Measurements from ENCODE around the gene TNNT2.

TNNT2 gene

DNA sequence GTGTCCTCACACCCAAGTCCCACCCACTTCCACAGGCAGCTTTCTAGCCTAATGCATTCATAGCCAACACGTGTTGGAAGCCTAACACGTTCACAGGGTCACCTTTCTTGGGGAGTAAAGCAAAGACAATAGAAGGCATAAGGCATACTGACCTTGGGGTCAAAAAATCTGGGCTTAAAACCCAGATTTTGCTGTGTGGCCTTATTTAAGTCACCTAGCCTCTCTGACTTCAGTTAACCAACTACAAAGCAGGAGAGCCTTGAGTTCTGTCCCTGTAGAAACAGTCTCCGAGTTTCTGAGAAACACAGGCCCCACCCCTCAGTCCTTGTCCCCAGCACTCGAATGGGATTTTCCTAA lies 1.4 kb downstream of the TNNT2 start:
- no peak for DNase-seq

- no peak for DNase-seq
These were observed 2.3 kb downstream of the TNNT2 start for GRCh38 chr1:201375169-201375568.

GRCh38 chr1:201374364-201374763 lies 3.1 kb downstream of the TNNT2 start:
- peak; percentile 60 for DNase-seq

GRCh38 chr1:201371792-201372191 lies 5.7 kb downstream of the TNNT2 start:
- no peak for DNase-seq

DNA sequence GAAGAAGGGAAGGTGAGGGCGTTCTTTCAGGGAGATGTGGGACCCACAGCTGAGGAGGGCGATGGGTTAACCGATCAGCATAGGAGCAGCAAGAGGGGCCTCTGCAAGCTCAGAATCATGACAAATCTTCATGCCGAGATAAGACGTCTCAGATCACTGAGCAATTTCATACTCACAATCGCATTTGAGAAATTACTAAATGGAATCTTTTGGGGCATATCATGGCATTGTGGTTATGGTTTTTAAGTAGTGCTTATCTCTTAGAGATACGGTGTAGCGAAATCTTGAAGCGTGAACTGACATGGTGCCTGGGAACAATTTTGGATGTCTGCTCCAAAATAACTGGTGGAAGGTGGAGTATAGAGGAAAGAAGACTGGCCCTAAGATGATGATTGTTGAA lies 6.2 kb downstream of the TNNT2 start:
- DNase-seq: no peak

DNA sequence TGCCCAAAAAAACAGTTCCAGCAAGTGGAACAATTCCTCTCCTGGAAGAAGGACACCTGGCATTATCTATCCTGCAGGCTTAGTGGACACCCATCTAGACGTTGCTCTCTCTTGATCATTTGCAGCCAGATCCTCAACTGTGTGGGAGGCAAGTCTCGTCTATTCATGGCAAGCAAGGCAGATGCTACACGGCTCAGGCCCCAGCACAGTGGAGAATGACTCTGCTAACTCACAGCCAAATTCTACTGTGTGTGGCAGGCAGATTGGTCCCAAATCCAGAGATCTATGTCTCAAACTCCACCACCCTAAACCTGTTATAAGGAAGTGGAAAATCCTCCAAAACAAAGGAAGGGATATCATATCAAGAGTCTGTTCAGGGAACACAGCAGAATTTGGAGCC lies 7.0 kb downstream of the TNNT2 start:
- no peak for DNase-seq

DNA sequence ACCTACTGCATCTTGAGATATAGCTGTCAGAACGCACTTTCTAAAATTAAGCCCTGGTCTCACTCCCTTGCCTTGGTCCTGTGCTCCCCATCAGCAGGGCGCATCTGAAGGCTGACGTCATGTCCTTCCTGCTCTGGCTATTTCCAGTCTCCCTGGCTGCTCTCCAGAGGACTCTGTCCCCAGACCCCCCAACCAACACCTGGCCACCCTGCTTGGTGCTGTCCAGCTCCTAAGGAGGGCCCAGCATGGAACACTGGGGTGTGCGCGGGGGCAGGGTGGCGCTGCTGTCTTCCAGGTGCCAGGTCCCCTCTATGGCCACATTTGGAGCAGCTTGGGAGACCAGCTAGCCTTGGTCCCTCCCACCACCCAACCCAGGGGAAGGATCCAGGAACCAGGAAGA lies 8.3 kb downstream of the TNNT2 start:
- DNase-seq: no peak

DNA sequence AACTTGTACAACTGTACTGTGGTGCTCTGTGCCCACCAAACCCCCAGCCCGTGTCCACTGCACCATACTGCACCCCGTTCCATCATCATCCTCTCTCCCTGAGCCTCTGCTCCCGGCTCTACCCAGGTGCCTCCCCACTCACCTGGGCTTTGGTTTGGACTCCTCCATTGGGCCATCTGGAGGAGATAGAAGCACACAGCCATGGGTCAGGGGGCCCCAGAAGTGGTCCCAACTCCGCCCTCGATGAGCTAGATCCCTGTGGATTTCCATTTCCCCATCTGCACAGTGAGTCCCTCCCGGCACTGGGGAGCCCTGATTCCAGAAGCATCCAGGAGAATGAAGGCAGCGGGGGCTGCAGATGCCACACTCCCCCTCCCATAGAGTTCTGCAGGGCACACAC lies 10.8 kb downstream of the TNNT2 start:
- DNase-seq: no peak

DNA sequence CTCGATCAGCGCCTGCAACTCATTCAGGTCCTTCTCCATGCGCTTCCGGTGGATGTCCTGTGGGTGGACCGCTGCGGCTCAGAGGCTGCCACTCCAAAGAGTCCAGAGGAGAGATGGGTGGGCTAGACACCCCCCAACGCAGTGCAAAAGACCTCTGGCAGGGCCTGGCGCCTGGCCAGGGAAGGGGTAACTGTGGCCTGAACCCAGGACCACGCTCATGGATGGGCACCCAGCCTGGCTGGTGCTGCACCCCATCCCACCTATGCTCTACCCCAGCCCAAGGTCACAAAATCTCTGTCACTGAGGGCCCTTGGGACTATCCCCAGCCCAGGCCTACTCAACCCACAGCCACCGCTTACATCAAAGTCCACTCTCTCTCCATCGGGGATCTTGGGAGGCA lies 12.2 kb downstream of the TNNT2 start:
- no peak for DNase-seq

- DNase-seq: no peak
These were observed 12.7 kb downstream of the TNNT2 start for GRCh38 chr1:201364808-201365105.

GRCh38 chr1:201363467-201363866 lies 14.0 kb downstream of the TNNT2 start:
- DNase-seq: no peak

GRCh38 chr1:201362906-201363305 lies 14.6 kb downstream of the TNNT2 start:
- no peak for DNase-seq

GRCh38 chr1:201361652-201362504 lies 15.6 kb downstream of the TNNT2 start:
- DNase-seq: peak; percentile 79

GRCh38 chr1:201360901-201361651 lies 16.4 kb downstream of the TNNT2 start:
- DNase-seq: no peak

DNA sequence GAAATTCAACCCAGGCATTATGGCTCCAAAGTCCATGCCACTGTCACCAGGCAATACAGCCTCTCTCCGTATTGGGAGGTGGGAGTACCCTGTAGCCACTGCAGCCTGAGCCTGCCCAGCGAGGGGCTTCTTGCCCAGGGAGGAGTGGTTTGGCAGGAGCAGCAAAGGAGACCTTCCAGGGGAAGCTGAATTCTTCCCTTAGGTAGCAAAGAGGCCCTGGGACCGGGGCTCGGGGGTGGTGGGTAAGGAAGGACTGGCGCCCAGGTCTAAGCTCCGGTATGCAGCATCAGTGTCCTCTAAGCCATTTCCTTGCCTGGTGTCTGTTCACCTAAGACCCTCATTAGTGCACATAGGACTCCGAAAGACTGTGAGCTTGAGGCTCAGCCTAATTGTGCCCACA lies 17.0 kb downstream of the TNNT2 start:
- DNase-seq: no peak

DNA sequence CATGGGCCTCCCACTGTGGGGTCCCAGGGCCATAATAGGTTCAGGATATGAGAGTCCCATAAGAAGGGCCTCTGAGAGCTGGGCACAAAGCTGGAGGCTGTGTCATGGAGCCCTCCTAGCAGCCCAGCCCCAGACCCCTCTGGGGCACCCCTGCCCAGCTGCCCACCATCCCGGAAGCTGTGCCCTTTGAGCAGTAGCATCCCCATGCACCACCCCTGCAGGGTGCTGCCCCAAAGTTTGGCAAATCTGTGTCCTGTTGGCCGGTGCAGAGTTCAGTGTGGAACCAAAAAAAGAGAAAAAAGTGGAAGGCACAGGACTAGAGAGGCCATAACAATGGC lies 17.6 kb downstream of the TNNT2 start:
- no peak for DNase-seq

- no peak for DNase-seq
These were observed 18.2 kb downstream of the TNNT2 start for GRCh38 chr1:201359031-201359872.

GRCh38 chr1:201358596-201358995 lies 18.9 kb downstream of the TNNT2 start:
- peak; percentile 42 for DNase-seq

GRCh38 chr1:201357636-201358348 lies 19.7 kb downstream of the TNNT2 start:
- DNase-seq: peak; percentile 22

DNA sequence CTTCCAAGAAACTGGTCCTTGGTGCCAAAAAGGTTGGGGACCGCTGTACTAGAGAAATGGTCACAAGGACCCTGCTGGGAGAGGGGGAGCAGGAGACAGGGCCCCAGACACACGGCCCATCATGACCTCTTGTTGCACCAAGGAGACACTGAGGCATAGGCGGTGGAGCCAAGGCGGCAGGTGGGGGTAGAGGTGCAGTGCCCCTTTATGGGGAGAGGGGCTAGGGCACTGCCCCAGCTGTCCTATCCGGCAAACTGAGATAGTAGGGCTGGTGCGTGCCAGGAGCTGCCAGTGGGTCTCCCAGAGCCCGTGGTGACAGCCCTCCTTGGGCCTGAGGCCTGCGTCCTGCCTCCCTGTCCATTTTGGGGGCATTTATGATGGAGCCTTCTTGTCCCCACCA lies 20.3 kb downstream of the TNNT2 start:
- no peak for DNase-seq

DNA sequence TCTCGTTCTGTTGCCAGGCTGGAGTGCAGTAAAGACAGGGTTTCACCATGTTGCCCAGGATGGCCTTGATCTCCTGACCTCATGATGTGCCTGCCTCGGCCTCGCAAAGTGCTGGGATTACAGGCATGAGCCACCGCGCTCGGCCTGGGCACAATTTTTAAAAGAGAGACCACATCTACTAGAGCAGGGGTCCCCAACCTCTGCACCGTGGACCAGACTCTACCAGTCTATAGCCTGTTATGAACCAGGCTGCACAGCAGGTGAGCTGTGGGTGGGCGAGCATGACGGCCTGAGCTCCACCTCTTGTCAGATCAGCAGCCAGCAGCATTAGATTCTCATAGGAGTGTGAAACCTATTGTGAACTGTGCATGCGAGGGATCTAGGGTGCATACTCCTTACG lies 20.8 kb downstream of the TNNT2 start:
- DNase-seq: no peak

- no peak for DNase-seq
These were observed 21.2 kb downstream of the TNNT2 start for GRCh38 chr1:201356236-201356635.

DNA sequence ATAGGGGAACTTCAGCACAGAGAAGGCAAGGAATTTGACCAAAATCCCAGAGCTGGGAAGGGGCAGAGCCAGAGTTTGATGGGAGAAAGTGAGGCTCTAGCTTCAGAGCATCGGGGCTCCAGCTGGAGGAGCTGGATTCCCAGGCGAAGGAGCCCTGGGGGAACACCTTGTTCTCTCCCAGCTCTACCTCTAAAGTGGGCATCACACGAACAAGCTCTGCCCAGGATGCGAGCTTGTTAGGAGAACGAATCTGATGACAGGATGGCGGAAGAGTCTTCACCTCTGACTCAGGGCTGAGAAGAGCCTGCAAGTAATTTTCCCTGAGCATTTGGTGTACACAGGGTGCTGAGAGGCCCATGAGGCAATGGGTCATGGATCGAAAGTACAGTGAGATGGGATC lies 22.0 kb downstream of the TNNT2 start:
- no peak for DNase-seq

Measured in DMS53 (cell line).